Measurements from ENCODE around the gene OSBP2.

Gene OSBP2

GRCh38 chr22:30821863-30822215, 127.2 kb downstream of the OSBP2 start:
- DNase-seq = no peak

- no peak for DNase-seq
These were observed 127.7 kb downstream of the OSBP2 start for GRCh38 chr22:30822216-30823014.

GRCh38 chr22:30823015-30823370, 128.3 kb downstream of the OSBP2 start:
- DNase-seq = no peak

- no peak for DNase-seq
These were observed 129.4 kb downstream of the OSBP2 start for GRCh38 chr22:30824096-30824495.

- DNase-seq = no peak
These were observed 130.0 kb downstream of the OSBP2 start for GRCh38 chr22:30824711-30825110.

GRCh38 chr22:30825711-30826505, 131.2 kb downstream of the OSBP2 start:
- no peak for DNase-seq

GRCh38 chr22:30826670-30827355, 132.1 kb downstream of the OSBP2 start:
- no peak for DNase-seq

- DNase-seq = no peak
These were observed 133.0 kb downstream of the OSBP2 start for GRCh38 chr22:30827646-30828045.

- DNase-seq = no peak
These were observed 133.8 kb downstream of the OSBP2 start for GRCh38 chr22:30828187-30829155.

- no peak for DNase-seq
These were observed 135.4 kb downstream of the OSBP2 start for GRCh38 chr22:30829901-30830550.

GRCh38 chr22:30830907-30831306, 136.2 kb downstream of the OSBP2 start:
- DNase-seq = no peak

GRCh38 chr22:30832407-30832987, 137.8 kb downstream of the OSBP2 start:
- no peak for DNase-seq

GRCh38 chr22:30833322-30833721, 138.6 kb downstream of the OSBP2 start:
- DNase-seq = no peak

GRCh38 chr22:30837531-30837930, 142.9 kb downstream of the OSBP2 start:
- DNase-seq = no peak

- no peak for DNase-seq
These were observed 143.4 kb downstream of the OSBP2 start for GRCh38 chr22:30838111-30838510.

- DNase-seq = no peak
These were observed 146.6 kb downstream of the OSBP2 start for GRCh38 chr22:30841273-30841672.

GRCh38 chr22:30843245-30843644, 148.6 kb downstream of the OSBP2 start:
- DNase-seq = no peak

- DNase-seq = no peak
These were observed 152.9 kb downstream of the OSBP2 start for GRCh38 chr22:30847583-30847982.

- no peak for DNase-seq
These were observed 160.6 kb downstream of the OSBP2 start for GRCh38 chr22:30855266-30855665.

- DNase-seq = no peak
These were observed 161.2 kb downstream of the OSBP2 start for GRCh38 chr22:30855677-30856518.

All from GF-D8 (cell line).